Endodermal cell (in vitro differentiated cells): Measurements from ENCODE around the gene LYRM4. TPM values are rescaled to one million over a fixed set of nuclear protein-coding genes. Genes with fewer than 3 reads are reported as not detected.

Experiments
- DNase-seq: peaks from one replicate; pipeline ENCODE4 v3.0.0-alpha.2; 2017
- H3K27ac ChIP-seq: 2 replicates; pipeline ENCODE4 v1.5.1; 2013; ENCODE audit warnings: mild to moderate bottlenecking, low read depth, low read length, moderate library complexity
- H3K27me3 ChIP-seq: 2 replicates; pipeline ENCODE4 v1.6.1; 2013; ENCODE audit warnings: mild to moderate bottlenecking, low read length, moderate library complexity; ENCODE audit not compliant: insufficient read depth, control insufficient read depth, poor library complexity, severe bottlenecking
- H3K36me3 ChIP-seq: 2 replicates; pipeline ENCODE4 v1.7.0; 2013; ENCODE audit warnings: mild to moderate bottlenecking, low read length, moderate library complexity; ENCODE audit not compliant: control insufficient read depth, insufficient read depth
- H3K4me1 ChIP-seq: one replicate; pipeline ENCODE4 v1.7.0; 2013; ENCODE audit warnings: low read length; ENCODE audit not compliant: control insufficient read depth, insufficient read depth
- H3K4me3 ChIP-seq: 2 replicates; pipeline ENCODE4 v1.5.1; 2013; ENCODE audit warnings: mild to moderate bottlenecking, low read length, moderate library complexity
- H3K9ac ChIP-seq: 2 replicates; pipeline ENCODE4 v1.6.1; 2013; ENCODE audit warnings: mild to moderate bottlenecking, low read length, moderate library complexity; ENCODE audit not compliant: poor library complexity, severe bottlenecking; ENCODE audit errors: extremely low read depth
- H3K9me3 ChIP-seq: 2 replicates; pipeline ENCODE4 v1.6.1; 2013; ENCODE audit warnings: mild to moderate bottlenecking, low read length, moderate library complexity; ENCODE audit not compliant: control insufficient read depth
- H3K27ac Mint-ChIP-seq: 2 replicates; pipeline ENCODE4 v1.8.0; 2020; ENCODE audit warnings: mixed read lengths
- H3K27me3 Mint-ChIP-seq: 2 replicates; pipeline ENCODE4 v1.8.0; 2021; ENCODE audit warnings: mild to moderate bottlenecking, mixed read lengths; ENCODE audit not compliant: insufficient read depth
- H3K36me3 Mint-ChIP-seq: 2 replicates; pipeline ENCODE4 v1.8.0; 2020; ENCODE audit warnings: low read depth, mixed read lengths
- H3K4me1 Mint-ChIP-seq: 2 replicates; pipeline ENCODE4 v1.8.0; 2020; ENCODE audit warnings: mixed read lengths
- H3K4me3 Mint-ChIP-seq: 2 replicates; pipeline ENCODE4 v1.8.0; 2020; ENCODE audit warnings: mild to moderate bottlenecking, moderate library complexity, mixed read lengths
- H3K9me3 Mint-ChIP-seq: 2 replicates; pipeline ENCODE4 v1.8.0; 2020; ENCODE audit warnings: mild to moderate bottlenecking, mixed read lengths
- WGBS, 2 experiments: methylation state at CpG; one replicate each; pipeline versions ENCODE4 v1.1.5 to v1.1.7; 2013; ENCODE audit warnings: missing lambda C conversion rate in 2 of 2, mixed read lengths in 1 of 2; ENCODE audit not compliant: insufficient coverage in 1 of 2, insufficient read length in 1 of 2; 5-methylcytosine and 5-hydroxymethylcytosine counted together
- total RNA-seq, 2 donors: library from RNA; stranded (reverse); fragmentation: NEBNext Ultra II Directional in 1 of 2; extraction: Animal tissue kit (Norgen Biotek cat#: 25700) in 1 of 2; gene quantifications; 2 replicates in 1 of 2; 3 replicates in 1 of 2; pipeline ENCODE4 v1.2.1, GENCODE V29; 2021
- TF ChIP-seq, protein P1 (sequence below): fragments of 200-600 bp; sonication (generic); conservative IDR thresholded peaks from 2 replicates; pipeline ENCODE4 v1.5.0; 2021; ENCODE audit warnings: antibody characterized with exemption, mild to moderate bottlenecking

LYRM4 gene
- total RNA-seq, 2 donors from 2014 or later = 32.1 to 44.3 TPM

GRCh38 chr6:5086294-5086890 is 174.4 kb downstream of the LYRM4 start:
- peaks cover 81% of the 10 kb centered on the region for H3K27me3 ChIP-seq
- H3K4me3 ChIP-seq = peak overlapping the region; percentile 75
- H3K9me3 ChIP-seq = no peaks in the 10 kb centered on the region
- TF ChIP-seq, protein P1, sequence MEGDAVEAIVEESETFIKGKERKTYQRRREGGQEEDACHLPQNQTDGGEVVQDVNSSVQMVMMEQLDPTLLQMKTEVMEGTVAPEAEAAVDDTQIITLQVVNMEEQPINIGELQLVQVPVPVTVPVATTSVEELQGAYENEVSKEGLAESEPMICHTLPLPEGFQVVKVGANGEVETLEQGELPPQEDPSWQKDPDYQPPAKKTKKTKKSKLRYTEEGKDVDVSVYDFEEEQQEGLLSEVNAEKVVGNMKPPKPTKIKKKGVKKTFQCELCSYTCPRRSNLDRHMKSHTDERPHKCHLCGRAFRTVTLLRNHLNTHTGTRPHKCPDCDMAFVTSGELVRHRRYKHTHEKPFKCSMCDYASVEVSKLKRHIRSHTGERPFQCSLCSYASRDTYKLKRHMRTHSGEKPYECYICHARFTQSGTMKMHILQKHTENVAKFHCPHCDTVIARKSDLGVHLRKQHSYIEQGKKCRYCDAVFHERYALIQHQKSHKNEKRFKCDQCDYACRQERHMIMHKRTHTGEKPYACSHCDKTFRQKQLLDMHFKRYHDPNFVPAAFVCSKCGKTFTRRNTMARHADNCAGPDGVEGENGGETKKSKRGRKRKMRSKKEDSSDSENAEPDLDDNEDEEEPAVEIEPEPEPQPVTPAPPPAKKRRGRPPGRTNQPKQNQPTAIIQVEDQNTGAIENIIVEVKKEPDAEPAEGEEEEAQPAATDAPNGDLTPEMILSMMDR = no peak
- no peak overlapping the region for H3K27ac ChIP-seq
- DNase-seq = peak; percentile 80
- no peak overlapping the region for H3K27ac Mint-ChIP-seq
- peak overlapping the region; percentile 57 for H3K4me3 Mint-ChIP-seq
- 86 to 95% methylated on average over 29 to 56 of the region's 56 CpGs for WGBS, 2 experiments
- H3K36me3 ChIP-seq = no peaks in the 10 kb centered on the region
- H3K27me3 Mint-ChIP-seq = peaks cover 76% of the 10 kb centered on the region
- no peak overlapping the region for H3K9ac ChIP-seq
- H3K9me3 Mint-ChIP-seq = peaks cover 3% of the 10 kb centered on the region
- no peaks in the 10 kb centered on the region for H3K4me1 ChIP-seq
- no peaks in the 10 kb centered on the region for H3K36me3 Mint-ChIP-seq
- no peaks in the 10 kb centered on the region for H3K4me1 Mint-ChIP-seq

- Histone ChIP-seq H3K27me3 (peaks cover 81% of the 10 kb centered on the region), H3K9me3 (no peaks in the 10 kb centered on the region), H3K4me1 (no peaks in the 10 kb centered on the region), H3K4me3 (peak overlapping the region; percentile 75), H3K36me3 (no peaks in the 10 kb centered on the region), H3K27ac (no peak overlapping the region), H3K9ac (no peak overlapping the region)
- Mint-ChIP-seq H3K4me3 (peak overlapping the region; percentile 57), H3K27ac (no peak overlapping the region), H3K4me1 (no peaks in the 10 kb centered on the region), H3K36me3 (no peaks in the 10 kb centered on the region), H3K27me3 (peaks cover 81% of the 10 kb centered on the region), H3K9me3 (peaks cover 3% of the 10 kb centered on the region)
- DNase-seq = peak; percentile 88
- WGBS, 2 experiments = 1 to 6% methylated on average over 20 to 74 of the region's 74 CpGs
- TF ChIP-seq, protein P1 = no peak
Measured at GRCh38 chr6:5085648-5086293, 175.0 kb downstream of the LYRM4 start.

DNA sequence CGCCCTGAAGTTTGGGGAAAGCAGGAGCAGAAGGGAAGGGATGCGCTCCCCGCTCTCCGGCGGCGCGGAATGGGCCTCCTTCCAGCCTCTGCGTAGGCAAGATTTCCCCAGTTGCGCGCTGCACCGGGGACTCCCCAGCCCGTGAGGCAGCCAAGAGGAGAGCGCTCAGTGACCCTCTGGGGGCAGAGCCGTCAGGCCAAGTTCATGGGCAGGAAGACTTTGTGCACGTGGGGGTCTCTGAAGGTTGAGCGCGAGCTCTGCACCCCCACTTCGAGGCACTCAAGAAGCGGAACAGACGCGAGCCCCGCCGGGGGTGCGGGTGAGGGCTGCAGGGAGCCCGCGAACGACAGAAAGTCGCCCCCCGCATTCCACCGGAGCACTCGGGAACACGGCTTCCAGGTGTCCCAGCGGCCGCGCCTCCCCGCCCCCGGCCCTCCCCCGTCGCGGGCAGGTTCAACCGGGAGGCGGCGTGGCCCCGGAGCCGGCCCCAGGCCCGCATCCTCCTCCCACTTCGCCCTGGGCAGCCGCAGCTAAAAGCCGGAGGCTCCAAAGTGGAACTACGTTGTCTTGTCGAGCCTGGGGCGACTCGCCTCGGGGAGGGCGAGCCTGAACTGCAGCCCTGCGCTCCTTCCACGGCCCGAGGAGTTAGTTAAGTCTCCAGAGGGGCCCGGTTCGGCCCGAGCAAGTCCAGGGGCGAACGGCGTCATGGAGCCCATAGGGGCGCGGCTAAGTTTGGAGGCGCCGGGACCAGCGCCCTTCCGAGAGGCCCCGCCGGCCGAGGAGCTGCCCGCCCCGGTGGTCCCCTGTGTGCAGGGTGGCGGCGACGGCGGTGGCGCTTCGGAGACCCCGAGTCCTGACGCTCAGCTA is 175.7 kb downstream of the LYRM4 start, which contains the start of gene PPP1R3G:
Gene PPP1R3G (plus strand): TSS at position 561 of the 867 bp plus-strand sequence. CDS start 145 bp downstream, at position 706.
- H3K36me3 Mint-ChIP-seq = no peaks in the 10 kb centered on the region
- peaks cover 3% of the 10 kb centered on the region for H3K9me3 Mint-ChIP-seq
- DNase-seq = peak; percentile 79
- TF ChIP-seq, protein P1 = no peak
- H3K4me1 Mint-ChIP-seq = no peaks in the 10 kb centered on the region
- no peak within 1 kb of the TSS for H3K27ac Mint-ChIP-seq
- 0 to 1% methylated on average over 33 to 83 of the region's 83 CpGs for WGBS, 2 experiments
- Histone ChIP-seq H3K9me3 (no peaks in the 10 kb centered on the region), H3K27ac (no peak within 1 kb of the TSS), H3K4me3 (peak within 1 kb of the TSS; percentile 75), H3K36me3 (no peaks in the 10 kb centered on the region), H3K27me3 (peaks cover 73% of the 10 kb centered on the region), H3K9ac (no peak within 1 kb of the TSS), H3K4me1 (no peaks in the 10 kb centered on the region)
- peaks cover 78% of the 10 kb centered on the region for H3K27me3 Mint-ChIP-seq
- peak within 1 kb of the TSS; percentile 57 for H3K4me3 Mint-ChIP-seq
